CD8-positive, alpha-beta memory T cell (primary cell): Measurements from ENCODE around the gene SSC5D. TPM values are rescaled to one million over a fixed set of nuclear protein-coding genes. Genes with fewer than 3 reads are reported as not detected.
"Not testable (repeated sequence)": the region's sequence is repeated elsewhere in the genome, so short reads cannot be mapped to it uniquely, and the experiment has no call there.

Source experiments
- CTCF ChIA-PET: fragments of 350-600 bp; sonication (Branson Sonifier 250); formaldehyde crosslinking; loops from one replicate; lab custom pipeline; 2021; ENCODE audit warnings: antibody characterized with exemption; lab: Charles Lee
- POLR2A ChIA-PET: fragments of 350-600 bp; sonication (Branson Sonifier 250); formaldehyde crosslinking; loops from one replicate; lab custom pipeline; 2021; ENCODE audit warnings: antibody characterized with exemption; lab: Charles Lee
- DNase-seq, 5 donors: peaks; one replicate each; pipeline versions ENCODE4 v3.0.0 to v3.0.0-alpha.2; 2020 to 2022; ENCODE audit warnings: mixed read lengths in 1 of 5
- H3K27ac ChIP-seq: one replicate; pipeline ENCODE4 v1.7.0; 2013; ENCODE audit warnings: low read depth, mild to moderate bottlenecking, low read length, moderate library complexity
- H3K27me3 ChIP-seq: 2 replicates; pipeline ENCODE4 v1.7.0; 2013; ENCODE audit warnings: low read length, mild to moderate bottlenecking; ENCODE audit not compliant: insufficient read depth, poor library complexity, severe bottlenecking
- H3K36me3 ChIP-seq: 2 replicates; pipeline ENCODE4 v1.7.0; 2013; ENCODE audit warnings: mild to moderate bottlenecking, low read length, moderate library complexity; ENCODE audit not compliant: insufficient read depth
- H3K4me1 ChIP-seq: 2 replicates; pipeline ENCODE4 v1.7.0; 2013; ENCODE audit warnings: mild to moderate bottlenecking, low read length, moderate library complexity; ENCODE audit not compliant: insufficient read depth
- H3K4me3 ChIP-seq: 2 replicates; pipeline ENCODE4 v1.7.0; 2013; ENCODE audit warnings: mild to moderate bottlenecking, low read length
- H3K9me3 ChIP-seq: 2 replicates; pipeline ENCODE4 v1.7.0; 2013; ENCODE audit warnings: mild to moderate bottlenecking, low read length
- H3K27ac Mint-ChIP-seq, 8 donors: one replicate each; pipeline ENCODE4 v1.8.0; 2020 to 2021; ENCODE audit warnings: mixed read lengths in 8 of 8, mild to moderate bottlenecking in 6 of 8, inconsistent platforms in 3 of 8, moderate library complexity in 3 of 8
- H3K27me3 Mint-ChIP-seq, 2 donors: one replicate each; pipeline ENCODE4 v1.8.0; 2020 to 2021; ENCODE audit warnings: mixed read lengths in 2 of 2, mild to moderate bottlenecking in 1 of 2, moderate library complexity in 1 of 2
- H3K36me3 Mint-ChIP-seq, 3 donors: one replicate each; pipeline ENCODE4 v1.8.0; 2020 to 2021; ENCODE audit warnings: mixed read lengths in 3 of 3, inconsistent platforms in 1 of 3, mild to moderate bottlenecking in 1 of 3
- H3K4me1 Mint-ChIP-seq, 3 donors: one replicate each; pipeline ENCODE4 v1.8.0; 2020 to 2021; ENCODE audit warnings: mixed read lengths in 3 of 3, inconsistent platforms in 1 of 3, mild to moderate bottlenecking in 1 of 3
- H3K4me3 Mint-ChIP-seq, 7 donors: one replicate each; pipeline ENCODE4 v1.8.0; 2020 to 2021; ENCODE audit warnings: mixed read lengths in 7 of 7, mild to moderate bottlenecking in 6 of 7, moderate library complexity in 4 of 7, inconsistent platforms in 2 of 7
- H3K9me3 Mint-ChIP-seq, 5 donors: one replicate each; pipeline ENCODE4 v1.8.0; 2020 to 2022; ENCODE audit warnings: mixed read lengths in 5 of 5, mild to moderate bottlenecking in 3 of 5, moderate library complexity in 2 of 5, inconsistent platforms in 1 of 5
- polyA plus RNA-seq: library from polyadenylated mRNA; unstranded; fragments of 300-500 nt; fragmentation: Illumina TruSeq; gene quantifications from one replicate; pipeline ENCODE4 v1.2.3, GENCODE V29; 2021
- total RNA-seq, 2 experiments: library from RNA; stranded (reverse); gene quantifications; one replicate each; pipeline ENCODE4 v1.2.3, GENCODE V29; 2021

Gene SSC5D
- total and polyA plus RNA-seq, 3 experiments from 2014 or later: 0.35 to 1.2 TPM; not detected in 1

DNA sequence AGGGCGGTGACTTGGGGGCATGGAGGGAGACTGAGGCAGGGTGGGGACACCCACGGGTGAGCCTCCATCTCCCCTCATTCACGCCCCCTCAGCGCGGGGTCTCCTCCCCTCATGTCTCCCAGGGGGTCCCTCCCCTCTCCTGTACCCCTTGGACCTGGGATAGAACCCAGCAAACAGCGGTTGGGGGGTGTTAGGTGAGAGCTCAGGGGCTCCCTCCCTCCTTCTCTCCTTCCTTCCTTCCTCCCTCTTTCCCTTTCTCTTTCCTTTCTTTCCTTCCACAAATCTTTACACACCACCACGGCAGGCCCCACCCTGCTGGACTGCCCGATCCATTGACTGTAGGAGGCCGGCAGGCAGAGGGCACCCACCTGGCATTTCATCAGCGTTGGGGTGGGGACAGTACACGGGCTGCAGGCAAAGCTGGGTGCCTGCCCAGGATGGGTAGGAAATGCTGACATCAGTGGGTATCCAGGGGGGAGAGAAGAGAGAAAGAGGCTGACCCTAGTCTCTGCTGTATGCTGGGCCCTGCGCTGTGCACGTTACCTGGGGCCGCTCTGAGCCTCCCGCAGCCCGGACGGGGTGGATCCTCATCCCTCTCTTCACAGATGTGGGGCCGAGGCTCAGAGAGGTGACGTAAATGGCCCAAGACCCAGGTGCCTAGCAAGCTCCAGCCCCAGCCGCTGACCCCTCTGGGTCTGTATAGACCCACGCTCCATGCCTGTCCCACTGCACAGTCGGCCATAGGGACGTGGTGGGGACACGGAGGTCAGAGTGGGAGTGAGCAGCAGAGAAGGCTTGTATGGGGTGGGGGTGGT is 3.5 kb downstream of the SSC5D start:
- Mint-ChIP-seq H3K4me3 (no peak overlapping the region), H3K27me3 (peaks cover 5 to 12% of the 10 kb centered on the region in 2 donors), H3K27ac (peak overlapping the region in 1 of 8 donors; percentile 56), H3K4me1 (peaks cover 0 to 9% (median 0%) of the 10 kb centered on the region in 3 donors), H3K9me3 (no peaks in the 10 kb centered on the region), H3K36me3 (no peaks in the 10 kb centered on the region)
- no peaks in the 10 kb centered on the region for H3K27me3 ChIP-seq
- ChIA-PET POLR2A (interaction anchor here (0.5 kb wide), 1 partner anchor 15 kb away, joined by 7 read pairs; no protein-coding TSS in a partner anchor), CTCF (interaction anchor here (1.5 kb wide), 1 partner anchor 12 kb away, joined by 5 read pairs; no protein-coding TSS in a partner anchor)
- DNase-seq: no peak
- H3K27ac ChIP-seq: no peak overlapping the region
- H3K36me3 ChIP-seq: no peaks in the 10 kb centered on the region
- no peak overlapping the region for H3K4me3 ChIP-seq
- no peaks in the 10 kb centered on the region for H3K9me3 ChIP-seq
- H3K4me1 ChIP-seq: no peaks in the 10 kb centered on the region

- no peak overlapping the region for H3K27ac ChIP-seq
- H3K9me3 ChIP-seq: no peaks in the 10 kb centered on the region
- no peaks in the 10 kb centered on the region for H3K36me3 Mint-ChIP-seq
- H3K4me3 Mint-ChIP-seq: no peak overlapping the region
- H3K9me3 Mint-ChIP-seq: no peaks in the 10 kb centered on the region
- peaks cover 0 to 3% (median 0%) of the 10 kb centered on the region in 3 donors for H3K4me1 Mint-ChIP-seq
- no peak for DNase-seq
- H3K4me3 ChIP-seq: no peak overlapping the region
- no peaks in the 10 kb centered on the region for H3K27me3 ChIP-seq
- no peaks in the 10 kb centered on the region for H3K4me1 ChIP-seq
- H3K27ac Mint-ChIP-seq: no peak overlapping the region
- no peaks in the 10 kb centered on the region for H3K36me3 ChIP-seq
- peaks cover 5 to 12% of the 10 kb centered on the region in 2 donors for H3K27me3 Mint-ChIP-seq
- ChIA-PET POLR2A (interaction anchor here (0.5 kb wide), 1 partner anchor 15 kb away, joined by 7 read pairs; no protein-coding TSS in a partner anchor), CTCF (interaction anchor here (1.2 to 1.7 kb wide), 2 partner anchors 11 to 25 kb away, joined by 4 read pairs; no protein-coding TSS in a partner anchor)
Measured at GRCh38 chr19:55492362-55492944, 4.2 kb downstream of the SSC5D start.

GRCh38 chr19:55493052-55493644 is 4.9 kb downstream of the SSC5D start:
- no peak overlapping the region for H3K27ac Mint-ChIP-seq
- Histone ChIP-seq H3K4me3 (no peak overlapping the region), H3K27me3 (no peaks in the 10 kb centered on the region), H3K27ac (no peak overlapping the region), H3K4me1 (no peaks in the 10 kb centered on the region), H3K36me3 (no peaks in the 10 kb centered on the region), H3K9me3 (no peaks in the 10 kb centered on the region)
- no peaks in the 10 kb centered on the region for H3K36me3 Mint-ChIP-seq
- CTCF ChIA-PET: interaction anchor here (1.2 to 1.7 kb wide), 2 partner anchors 11 to 26 kb away, joined by 4 read pairs; no protein-coding TSS in a partner anchor
- H3K9me3 Mint-ChIP-seq: no peaks in the 10 kb centered on the region
- POLR2A ChIA-PET: no interaction called here
- no peak for DNase-seq
- peaks cover 5 to 12% of the 10 kb centered on the region in 2 donors for H3K27me3 Mint-ChIP-seq
- no peak overlapping the region for H3K4me3 Mint-ChIP-seq
- no peaks in the 10 kb centered on the region for H3K4me1 Mint-ChIP-seq

GRCh38 chr19:55493645-55494171 is 5.5 kb downstream of the SSC5D start:
- Histone ChIP-seq H3K36me3 (no peaks in the 10 kb centered on the region), H3K4me3 (no peak overlapping the region), H3K27ac (no peak overlapping the region), H3K27me3 (no peaks in the 10 kb centered on the region), H3K4me1 (no peaks in the 10 kb centered on the region), H3K9me3 (no peaks in the 10 kb centered on the region)
- H3K36me3 Mint-ChIP-seq: no peaks in the 10 kb centered on the region
- DNase-seq: no peak
- H3K27ac Mint-ChIP-seq: no peak overlapping the region
- no peaks in the 10 kb centered on the region for H3K4me1 Mint-ChIP-seq
- POLR2A ChIA-PET: no interaction called here
- peak overlapping the region in 1 of 7 donors; percentile 53 for H3K4me3 Mint-ChIP-seq
- CTCF ChIA-PET: interaction anchor here (0.5 to 2.2 kb wide), 3 partner anchors 10 to 291 kb away, joined by 3 to 12 read pairs (median 4); no protein-coding TSS in a partner anchor
- H3K9me3 Mint-ChIP-seq: no peaks in the 10 kb centered on the region
- peaks cover 5 to 12% of the 10 kb centered on the region in 2 donors for H3K27me3 Mint-ChIP-seq

DNA sequence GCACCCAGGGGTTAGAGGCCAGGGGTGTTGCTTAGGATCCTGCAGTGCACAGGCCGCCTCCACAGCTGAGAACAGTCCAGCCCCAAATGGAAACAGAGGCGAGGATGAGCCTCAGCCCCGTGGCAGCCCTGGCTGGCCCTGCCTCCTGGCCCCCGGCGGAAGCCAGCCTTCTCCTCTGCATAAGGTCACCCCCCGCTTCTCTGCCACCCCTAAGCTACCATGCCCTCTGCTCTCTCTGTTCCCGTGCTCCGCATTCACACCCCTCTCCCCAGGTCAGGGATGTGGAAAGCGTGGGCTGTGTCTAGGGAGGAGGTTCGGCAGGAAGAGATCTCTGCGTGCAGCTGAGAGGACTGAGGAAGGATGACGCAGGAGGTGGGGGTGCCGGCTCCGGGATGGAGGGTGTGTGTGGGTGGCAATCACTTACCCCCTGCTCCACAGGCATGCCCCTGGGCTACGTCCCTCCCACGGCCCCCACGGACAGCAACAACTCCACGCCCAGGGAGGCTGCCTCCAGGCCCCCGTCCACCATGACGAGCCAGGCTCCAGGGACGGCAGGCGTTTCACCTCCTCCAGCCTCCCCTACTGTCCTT is 6.0 kb downstream of the SSC5D start:
- POLR2A ChIA-PET: no interaction called here
- no peaks in the 10 kb centered on the region for H3K36me3 Mint-ChIP-seq
- Histone ChIP-seq H3K4me3 (no peak overlapping the region), H3K9me3 (no peaks in the 10 kb centered on the region), H3K4me1 (no peaks in the 10 kb centered on the region), H3K36me3 (no peaks in the 10 kb centered on the region), H3K27me3 (no peaks in the 10 kb centered on the region), H3K27ac (no peak overlapping the region)
- H3K27ac Mint-ChIP-seq: no peak overlapping the region
- H3K4me3 Mint-ChIP-seq: peak overlapping the region in 5 of 7 donors; percentile 53 to 80 (median 70)
- no peaks in the 10 kb centered on the region for H3K4me1 Mint-ChIP-seq
- no peaks in the 10 kb centered on the region for H3K9me3 Mint-ChIP-seq
- peaks cover 5 to 12% of the 10 kb centered on the region in 2 donors for H3K27me3 Mint-ChIP-seq
- DNase-seq: no peak
- CTCF ChIA-PET: interaction anchor here (0.5 to 2.2 kb wide), 4 partner anchors 10 to 291 kb away, joined by 3 to 12 read pairs (median 6); no protein-coding TSS in a partner anchor

DNA sequence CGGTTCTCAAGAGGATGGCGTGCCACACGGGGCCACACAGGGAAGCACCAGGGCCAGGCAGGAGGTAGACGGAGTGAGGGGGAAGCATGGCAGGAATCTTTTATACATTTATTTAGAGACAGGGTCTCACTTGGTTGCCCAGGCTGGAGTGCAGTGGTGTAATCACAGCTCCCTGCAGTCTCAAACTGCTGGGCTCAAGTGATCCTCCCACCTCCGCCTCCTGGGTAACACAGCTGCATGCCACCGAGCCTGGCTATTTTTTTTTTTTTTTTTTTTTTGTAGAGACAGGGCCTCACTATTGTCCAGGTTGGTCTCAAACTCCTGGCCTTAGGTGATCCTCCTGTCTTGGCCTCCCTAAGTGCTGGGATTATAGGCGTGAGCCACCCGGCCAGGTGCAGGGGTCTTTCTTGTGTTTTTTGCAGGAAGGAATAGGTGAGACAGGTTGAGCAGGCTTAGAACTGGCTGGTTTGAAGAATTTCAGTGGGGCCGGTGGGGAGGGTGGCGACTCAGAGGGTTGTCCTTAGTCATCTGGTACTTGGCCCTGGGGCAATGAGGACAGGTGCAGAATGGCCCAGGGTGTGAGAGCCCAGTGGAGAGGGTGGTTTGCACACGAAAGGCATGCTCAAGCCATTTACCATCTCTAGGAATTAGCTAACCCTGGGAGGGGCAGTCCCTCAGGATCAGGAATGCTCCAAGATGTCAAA is 7.6 kb downstream of the SSC5D start:
- ChIA-PET CTCF (interaction anchor here (2.2 kb wide), 2 partner anchors 8 to 28 kb away, joined by 9 to 12 read pairs; no protein-coding TSS in a partner anchor), POLR2A (no interaction called here)
- Mint-ChIP-seq H3K27ac (peak overlapping the region in 1 of 8 donors; percentile 73), H3K4me1 (no peaks in the 10 kb centered on the region), H3K27me3 (peaks cover 5 to 12% of the 10 kb centered on the region in 2 donors), H3K9me3 (no peaks in the 10 kb centered on the region), H3K4me3 (no peak overlapping the region), H3K36me3 (no peaks in the 10 kb centered on the region)
- DNase-seq: no peak
- Histone ChIP-seq H3K36me3 (no peaks in the 10 kb centered on the region), H3K4me3 (no peak overlapping the region), H3K27ac (no peak overlapping the region), H3K9me3 (no peaks in the 10 kb centered on the region), H3K27me3 (no peaks in the 10 kb centered on the region), H3K4me1 (no peaks in the 10 kb centered on the region)

DNA sequence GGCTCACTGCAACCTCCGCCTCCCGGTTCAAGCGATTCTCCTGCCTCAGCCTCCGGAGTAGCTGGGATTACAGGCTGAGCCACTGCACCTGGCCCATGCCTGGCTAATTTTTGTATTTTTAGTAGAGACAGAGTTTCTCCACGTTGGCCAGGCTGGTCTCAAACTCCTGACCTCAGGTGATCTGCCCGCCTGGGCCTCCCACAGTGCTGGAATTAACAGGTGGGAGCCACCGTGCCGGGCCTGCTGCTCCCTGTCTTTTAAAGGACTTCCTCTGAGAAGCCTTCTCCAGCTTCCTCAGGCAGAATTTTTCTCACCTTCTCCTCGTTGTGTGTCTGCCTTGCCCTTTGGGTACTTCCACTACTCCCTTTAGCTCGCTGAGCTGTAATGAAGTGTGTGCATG is 8.6 kb downstream of the SSC5D start:
- H3K36me3 ChIP-seq, H3K4me1 ChIP-seq, H3K4me3 ChIP-seq, POLR2A ChIA-PET, H3K4me1 Mint-ChIP-seq, H3K36me3 Mint-ChIP-seq, H3K9me3 ChIP-seq, H3K9me3 Mint-ChIP-seq, DNase-seq, H3K27ac ChIP-seq, H3K27me3 ChIP-seq, H3K27me3 Mint-ChIP-seq: not testable (repeated sequence)
- peak overlapping the region in 2 of 8 donors; percentile 38 to 68 for H3K27ac Mint-ChIP-seq
- H3K4me3 Mint-ChIP-seq: peak overlapping the region in 1 of 7 donors; percentile 37
- CTCF ChIA-PET: interaction anchor here (2.2 kb wide), 1 partner anchor 29 kb away, joined by 9 read pairs; no protein-coding TSS in a partner anchor
